H9 (cell line): ENCODE measurements around the gene SPIB. TPM values are rescaled to one million over a fixed set of nuclear protein-coding genes. Genes with fewer than 3 reads are reported as not detected.

Experiments
- DNase-seq: peaks from one replicate; pipeline ENCODE4 v3.0.0-alpha.2; 2017
- H2AFZ ChIP-seq: one replicate; pipeline ENCODE4 v1.6.1; 2013; ENCODE audit warnings: mild to moderate bottlenecking, low read length, control low read depth, moderate library complexity
- H2AK5ac ChIP-seq: 2 replicates; pipeline ENCODE4 v1.6.1; 2013; ENCODE audit warnings: low read length, control low read depth, mixed read lengths; ENCODE audit not compliant: insufficient read length
- H2BK120ac ChIP-seq: one replicate; pipeline ENCODE4 v1.6.1; 2013; ENCODE audit warnings: low read depth, mild to moderate bottlenecking, low read length, control low read depth, inconsistent platforms; ENCODE audit not compliant: poor library complexity, severe bottlenecking
- H2BK12ac ChIP-seq: 2 replicates; pipeline ENCODE4 v1.6.1; 2013; ENCODE audit warnings: low read length, control low read depth, mixed read lengths, low read depth; ENCODE audit not compliant: insufficient read length
- H2BK15ac ChIP-seq: 2 replicates; pipeline ENCODE4 v1.6.1; 2013; ENCODE audit warnings: low read depth, low read length, control low read depth
- H2BK20ac ChIP-seq: one replicate; pipeline ENCODE4 v1.6.1; 2013; ENCODE audit warnings: low read depth, mild to moderate bottlenecking, low read length, control low read depth, inconsistent platforms; ENCODE audit not compliant: poor library complexity, severe bottlenecking
- H2BK5ac ChIP-seq: 2 replicates; pipeline ENCODE4 v1.6.1; 2013; ENCODE audit warnings: low read length, control low read depth, mixed read lengths; ENCODE audit not compliant: insufficient read length
- H3K14ac ChIP-seq: 2 replicates; pipeline ENCODE4 v1.6.1; 2013; ENCODE audit warnings: low read length, control low read depth; ENCODE audit not compliant: insufficient read depth
- H3K18ac ChIP-seq: 2 replicates; pipeline ENCODE4 v1.6.1; 2013; ENCODE audit warnings: low read depth, mild to moderate bottlenecking, mixed read lengths, low read length, control low read depth; ENCODE audit not compliant: insufficient read length
- H3K23ac ChIP-seq: 2 replicates; pipeline ENCODE4 v1.6.1; 2013; ENCODE audit warnings: low read length, control low read depth, mixed read lengths, low read depth; ENCODE audit not compliant: insufficient read length
- H3K23me2 ChIP-seq: 2 replicates; pipeline ENCODE4 v1.6.1; 2013; ENCODE audit warnings: low read depth, mild to moderate bottlenecking, mixed read lengths, low read length, control low read depth; ENCODE audit not compliant: insufficient read length, poor library complexity, severe bottlenecking
- H3K27ac ChIP-seq: 2 replicates; pipeline ENCODE4 v1.5.1; 2013; ENCODE audit warnings: low read length, control low read depth, mixed read lengths, low read depth; ENCODE audit not compliant: insufficient read length
- H3K27me3 ChIP-seq: 2 replicates; pipeline ENCODE4 v1.6.1; 2013; ENCODE audit warnings: low read length, control low read depth, inconsistent platforms; ENCODE audit not compliant: insufficient read depth
- H3K4ac ChIP-seq: 2 replicates; pipeline ENCODE4 v1.6.1; 2013; ENCODE audit warnings: low read depth, mild to moderate bottlenecking, control low read depth, inconsistent platforms, low read length, moderate library complexity
- H3K4me1 ChIP-seq: 2 replicates; pipeline ENCODE4 v1.6.1; 2013; ENCODE audit warnings: low read length, control low read depth, inconsistent platforms; ENCODE audit not compliant: insufficient read depth
- H3K4me2 ChIP-seq: 2 replicates; pipeline ENCODE4 v1.6.1; 2013; ENCODE audit warnings: low read length, control low read depth, mixed read lengths; ENCODE audit not compliant: insufficient read length, insufficient read depth
- H3K56ac ChIP-seq: 2 replicates; pipeline ENCODE4 v1.6.1; 2013; ENCODE audit warnings: low read depth, mild to moderate bottlenecking, mixed read lengths, low read length, control low read depth; ENCODE audit not compliant: insufficient read length
- H3K79me1 ChIP-seq: 2 replicates; pipeline ENCODE4 v1.6.1; 2013; ENCODE audit warnings: low read depth, mild to moderate bottlenecking, moderate library complexity, low read length, control low read depth, inconsistent platforms; ENCODE audit not compliant: insufficient read depth, poor library complexity, severe bottlenecking
- H3K79me2 ChIP-seq: 2 replicates; pipeline ENCODE4 v1.6.1; 2013; ENCODE audit warnings: low read length, control low read depth, inconsistent platforms; ENCODE audit not compliant: insufficient read depth
- H3K9ac ChIP-seq: 2 replicates; pipeline ENCODE4 v1.6.1; 2013; ENCODE audit warnings: low read length, control low read depth, mixed read lengths; ENCODE audit not compliant: insufficient read length; ENCODE audit errors: extremely low read depth
- H3K9me3 ChIP-seq: one replicate; pipeline ENCODE4 v1.6.1; 2013; ENCODE audit warnings: low read depth, low read length, inconsistent platforms; ENCODE audit not compliant: control insufficient read depth
- H3T11ph ChIP-seq: one replicate; pipeline ENCODE4 v1.6.1; 2013; ENCODE audit warnings: mild to moderate bottlenecking, low read length, control low read depth, inconsistent platforms
- H4K20me1 ChIP-seq: one replicate; pipeline ENCODE4 v1.6.1; 2013; ENCODE audit not compliant: control insufficient read depth, insufficient read length, insufficient read depth
- H4K5ac ChIP-seq: 2 replicates; pipeline ENCODE4 v1.6.1; 2013; ENCODE audit warnings: low read depth, mild to moderate bottlenecking, mixed read lengths, low read length, control low read depth; ENCODE audit not compliant: insufficient read length
- H4K8ac ChIP-seq: replicated peaks from 2 replicates; pipeline ENCODE4 v1.6.1; 2013; ENCODE audit warnings: low read length, control low read depth, mixed read lengths, low read depth; ENCODE audit not compliant: insufficient read length
- H4K91ac ChIP-seq: 2 replicates; pipeline ENCODE4 v1.6.1; 2013; ENCODE audit warnings: low read depth, mild to moderate bottlenecking, moderate library complexity, mixed read lengths, low read length, control low read depth; ENCODE audit not compliant: insufficient read length
- H3K27ac Mint-ChIP-seq, 3 experiments: 2 replicates in 2 of 3; 3 replicates in 1 of 3; pipeline ENCODE4 v1.8.0; 2020 to 2021; ENCODE audit warnings: mixed read lengths in 3 of 3, mild to moderate bottlenecking in 1 of 3, moderate library complexity in 1 of 3
- H3K27me3 Mint-ChIP-seq: 2 replicates; pipeline ENCODE4 v1.8.0; 2021; ENCODE audit warnings: low read depth, mild to moderate bottlenecking, moderate library complexity, mixed read lengths
- H3K36me3 Mint-ChIP-seq, 3 experiments: 2 replicates in 2 of 3; 3 replicates in 1 of 3; pipeline ENCODE4 v1.8.0; 2020 to 2021; ENCODE audit warnings: low read depth in 3 of 3, mixed read lengths in 3 of 3; ENCODE audit not compliant: insufficient read depth in 1 of 3
- H3K4me1 Mint-ChIP-seq, 2 experiments: 2 replicates each; pipeline ENCODE4 v1.8.0; 2020; ENCODE audit warnings: mixed read lengths in 2 of 2
- H3K4me3 Mint-ChIP-seq, 2 experiments: 2 replicates in 1 of 2; 3 replicates in 1 of 2; pipeline ENCODE4 v1.8.0; 2020 to 2021; ENCODE audit warnings: mild to moderate bottlenecking in 2 of 2, mixed read lengths in 2 of 2, moderate library complexity in 1 of 2
- H3K9me3 Mint-ChIP-seq, 2 experiments: 2 replicates in 1 of 2; 3 replicates in 1 of 2; pipeline ENCODE4 v1.8.0; 2020; ENCODE audit warnings: mild to moderate bottlenecking in 2 of 2, mixed read lengths in 2 of 2, moderate library complexity in 1 of 2
- CTCF ChIP-seq: fragments of 200-600 bp; sonication (generic); conservative IDR thresholded peaks from 3 replicates; pipeline ENCODE4 v1.8.0; 2021; ENCODE audit warnings: antibody characterized with exemption, mild to moderate bottlenecking
- WGBS: extraction: QIAGEN DNeasy Blood & Tissue Kit; methylation state at CpG from one replicate; pipeline ENCODE4 v1.1.7; 2013; ENCODE audit warnings: missing lambda C conversion rate, low lambda C conversion rate, mixed read lengths; ENCODE audit not compliant: insufficient read length; ENCODE audit errors: extremely low coverage; 5-methylcytosine and 5-hydroxymethylcytosine counted together
- total RNA-seq: library from RNA; stranded (reverse); gene quantifications from 2 replicates; pipeline ENCODE4 v1.2.1, GENCODE V29; 2021

The SPIB gene
- total RNA-seq, 1 experiment from 2014 or later = 33.3 TPM

GRCh38 chr19:50381881-50382729 lies 36.6 kb upstream of the SPIB start:
- WGBS = no CpG with 5 or more reads among the region's 58 CpGs

More at GRCh38 chr19:50381881-50382729, 36.6 kb upstream of the SPIB start:
- Histone ChIP-seq H3K79me2 (peaks cover 10% of the 10 kb centered on the region; the same call in 1 of the 2 replicates), H3K18ac (no peak overlapping the region), H3K9me3 (no peaks in the 10 kb centered on the region), H4K91ac (no peak overlapping the region), H3K27me3 (no peaks in the 10 kb centered on the region), H3K4me1 (no peaks in the 10 kb centered on the region), H3K79me1 (peaks cover 4% of the 10 kb centered on the region), H3K4me2 (no peak overlapping the region), H3K23me2 (peaks cover 14% of the 10 kb centered on the region), H2AK5ac (no peak overlapping the region), H2BK5ac (no peak overlapping the region), H4K20me1 (no peaks in the 10 kb centered on the region), H3K9ac (no peak overlapping the region), H3K4ac (no peak overlapping the region), H3T11ph (no peak overlapping the region), H3K14ac (no peak overlapping the region), H3K27ac (no peak overlapping the region), H2BK15ac (no peak overlapping the region), H2BK12ac (no peak overlapping the region), H2AFZ (no peak overlapping the region), H3K23ac (no peak overlapping the region), H4K8ac (no peak overlapping the region), H2BK120ac (no peak overlapping the region), H3K56ac (no peak overlapping the region), H2BK20ac (no peak overlapping the region), H4K5ac (no peak overlapping the region)
- Mint-ChIP-seq H3K4me3 (no peak overlapping the region), H3K4me1 (peaks cover 15 to 26% of the 10 kb centered on the region in 2 experiments), H3K27ac (no peak overlapping the region; a peak in 1 of 7 replicates), H3K9me3 (no peaks in the 10 kb centered on the region; a peak in 2 of 5 replicates), H3K27me3 (no peaks in the 10 kb centered on the region; the same call in 1 of the 2 replicates), H3K36me3 (peaks cover 37 to 61% (median 56%) of the 10 kb centered on the region in 3 experiments)
- DNase-seq = no peak
- no peak for TF ChIP-seq CTCF
